Activated naive CD4-positive, alpha-beta T cell treated with anti-CD3 and anti-CD28 coated beads, Interleukin-2, amount 10 ng/mL, durations not matched to agents 7 days and 5 days (primary cell): ENCODE results near the gene SRGAP1.
"Not testable (repeated sequence)": the region's sequence is repeated elsewhere in the genome, so short reads cannot be mapped to it uniquely, and the experiment has no call there.

ENCODE experiments used
- CTCF ChIA-PET: fragments of 350-600 bp; sonication (Branson Sonifier 250); formaldehyde crosslinking; loops from one replicate; lab custom pipeline; 2021; ENCODE audit warnings: antibody characterized with exemption; lab: Charles Lee
- DNase-seq: peaks from one replicate; pipeline ENCODE4 v3.0.0-alpha.2; 2020
- H3K27ac Mint-ChIP-seq: one replicate; pipeline ENCODE4 v1.8.0; 2021; ENCODE audit warnings: mild to moderate bottlenecking, moderate library complexity, mixed read lengths
- H3K27me3 Mint-ChIP-seq: one replicate; pipeline ENCODE4 v1.8.0; 2021; ENCODE audit warnings: mild to moderate bottlenecking, mixed read lengths
- H3K36me3 Mint-ChIP-seq: one replicate; pipeline ENCODE4 v1.8.0; 2021; ENCODE audit warnings: mixed read lengths
- H3K4me1 Mint-ChIP-seq: one replicate; pipeline ENCODE4 v1.8.0; 2021; ENCODE audit warnings: mixed read lengths
- H3K4me3 Mint-ChIP-seq: one replicate; pipeline ENCODE4 v1.8.0; 2021; ENCODE audit warnings: mild to moderate bottlenecking, moderate library complexity, mixed read lengths
- H3K9me3 Mint-ChIP-seq: one replicate; pipeline ENCODE4 v1.8.0; 2021; ENCODE audit warnings: mixed read lengths

SRGAP1 gene

DNA sequence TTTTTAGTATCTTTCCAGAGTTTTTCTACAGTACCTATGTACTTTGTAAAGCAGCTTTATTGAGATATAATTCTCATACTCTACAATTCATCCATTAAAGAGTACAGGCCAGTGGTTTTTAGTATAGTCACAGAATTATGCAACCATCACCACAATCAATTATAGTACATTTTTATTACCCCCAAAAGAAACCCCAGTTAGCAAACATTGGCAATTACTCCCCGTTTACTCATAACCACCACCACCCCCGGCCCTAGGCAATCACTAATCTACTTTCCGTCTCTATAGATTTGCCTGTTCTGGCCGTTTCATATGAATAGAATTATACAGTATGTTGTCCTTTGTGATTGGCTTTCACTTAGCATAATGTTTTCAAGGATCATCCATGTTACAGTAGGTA lies 257.8 kb downstream of the SRGAP1 start:
- DNase-seq, result no peak
- no peak overlapping the region for H3K27ac Mint-ChIP-seq
- H3K4me3 Mint-ChIP-seq, result no peak overlapping the region
- H3K9me3 Mint-ChIP-seq, result no peaks in the 10 kb centered on the region
- H3K4me1 Mint-ChIP-seq, result no peaks in the 10 kb centered on the region
- no peaks in the 10 kb centered on the region for H3K36me3 Mint-ChIP-seq
- CTCF ChIA-PET, result no interaction called here
- H3K27me3 Mint-ChIP-seq, result no peaks in the 10 kb centered on the region

DNA sequence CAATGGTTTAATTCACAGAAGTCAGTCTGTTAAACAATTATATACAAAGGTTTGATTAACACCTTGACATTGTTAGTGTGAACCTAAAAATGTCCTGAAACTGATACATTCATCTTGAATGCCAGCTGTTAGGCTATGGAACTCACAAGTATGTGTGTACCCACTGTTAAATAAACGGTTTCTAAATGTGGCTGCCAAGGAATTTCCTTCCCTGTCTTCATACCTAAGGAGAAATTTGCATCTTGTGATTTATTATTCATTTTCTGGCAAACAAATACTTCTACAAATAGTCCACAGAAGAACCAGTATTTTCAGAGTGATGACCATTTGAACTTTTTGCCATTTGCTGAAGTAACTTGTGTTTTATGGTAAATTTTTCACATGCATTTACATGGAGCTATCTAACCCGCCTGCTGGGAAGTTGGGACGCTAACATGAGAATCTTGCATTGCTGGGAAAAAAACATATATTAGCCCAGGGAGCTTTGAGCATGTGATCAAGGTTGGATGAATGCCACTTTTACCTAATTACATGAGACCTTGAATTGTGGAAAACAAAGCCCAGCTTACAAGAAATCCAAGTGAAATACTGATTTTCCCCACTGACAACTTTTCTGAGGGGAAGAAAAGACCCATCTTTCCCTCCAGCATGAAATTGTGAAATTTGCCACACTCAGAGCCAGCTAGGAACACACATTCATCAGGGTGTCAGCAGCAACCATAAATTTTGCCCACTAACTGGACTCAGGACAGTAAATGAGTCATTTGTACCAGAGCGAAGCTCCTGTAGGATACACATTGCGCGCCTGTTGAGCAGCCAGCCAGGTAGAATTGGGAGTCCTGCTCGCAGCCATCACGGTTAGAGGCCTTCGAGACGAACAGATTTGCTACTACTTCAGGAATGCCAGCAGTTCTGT lies 259.6 kb downstream of the SRGAP1 start:
- no peak overlapping the region for H3K4me3 Mint-ChIP-seq
- no peaks in the 10 kb centered on the region for H3K27me3 Mint-ChIP-seq
- no peaks in the 10 kb centered on the region for H3K36me3 Mint-ChIP-seq
- H3K27ac Mint-ChIP-seq, result no peak overlapping the region
- no peaks in the 10 kb centered on the region for H3K9me3 Mint-ChIP-seq
- no peak for DNase-seq
- H3K4me1 Mint-ChIP-seq, result no peaks in the 10 kb centered on the region
- CTCF ChIA-PET, result no interaction called here

DNA sequence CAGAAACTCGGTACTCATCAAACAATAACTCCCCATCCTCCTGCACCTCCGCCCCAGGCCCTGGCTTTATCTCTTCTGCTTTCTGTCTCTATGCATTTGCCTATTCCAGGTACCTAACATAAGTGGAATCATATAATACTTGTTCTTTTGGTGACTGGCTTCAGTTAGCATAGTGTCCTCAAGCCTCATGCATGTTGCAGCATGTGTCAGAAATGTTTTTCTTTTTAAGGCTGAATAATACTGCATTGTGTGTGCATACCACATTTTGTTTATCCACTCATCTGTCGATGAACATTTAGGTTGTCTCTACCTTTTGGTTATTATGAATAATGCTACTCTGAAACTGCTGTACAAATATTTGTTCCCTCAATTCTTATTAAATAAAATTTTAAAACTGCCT lies 260.5 kb downstream of the SRGAP1 start:
- CTCF ChIA-PET, result no interaction called here
- Mint-ChIP-seq H3K27ac (no peak overlapping the region), H3K4me1 (no peaks in the 10 kb centered on the region), H3K36me3 (no peaks in the 10 kb centered on the region), H3K9me3 (no peaks in the 10 kb centered on the region), H3K4me3 (no peak overlapping the region), H3K27me3 (no peaks in the 10 kb centered on the region)
- no peak for DNase-seq

DNA sequence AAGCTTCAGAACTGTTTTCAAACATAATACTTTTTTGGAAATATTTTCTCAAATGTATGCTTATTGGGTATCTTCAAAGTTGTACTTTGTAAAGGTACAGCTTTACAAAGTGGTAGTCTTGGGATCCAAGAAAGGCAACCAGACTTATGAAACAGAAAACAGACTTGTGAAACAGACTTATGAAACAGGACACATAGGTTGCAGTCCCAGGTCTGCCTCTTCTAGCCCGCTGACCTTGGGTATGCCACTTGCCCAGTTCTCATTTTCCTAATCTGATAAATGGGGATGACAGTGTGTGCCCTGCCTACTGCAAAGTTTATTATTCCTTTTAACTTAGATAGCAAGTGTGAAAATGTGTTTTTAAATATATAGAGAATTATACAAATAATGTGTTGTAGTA lies 263.3 kb downstream of the SRGAP1 start:
- CTCF ChIA-PET, result no interaction called here
- H3K4me3 Mint-ChIP-seq, result no peak overlapping the region
- no peaks in the 10 kb centered on the region for H3K36me3 Mint-ChIP-seq
- no peaks in the 10 kb centered on the region for H3K9me3 Mint-ChIP-seq
- H3K4me1 Mint-ChIP-seq, result no peaks in the 10 kb centered on the region
- H3K27ac Mint-ChIP-seq, result no peak overlapping the region
- H3K27me3 Mint-ChIP-seq, result peaks cover 3% of the 10 kb centered on the region
- DNase-seq, result no peak

DNA sequence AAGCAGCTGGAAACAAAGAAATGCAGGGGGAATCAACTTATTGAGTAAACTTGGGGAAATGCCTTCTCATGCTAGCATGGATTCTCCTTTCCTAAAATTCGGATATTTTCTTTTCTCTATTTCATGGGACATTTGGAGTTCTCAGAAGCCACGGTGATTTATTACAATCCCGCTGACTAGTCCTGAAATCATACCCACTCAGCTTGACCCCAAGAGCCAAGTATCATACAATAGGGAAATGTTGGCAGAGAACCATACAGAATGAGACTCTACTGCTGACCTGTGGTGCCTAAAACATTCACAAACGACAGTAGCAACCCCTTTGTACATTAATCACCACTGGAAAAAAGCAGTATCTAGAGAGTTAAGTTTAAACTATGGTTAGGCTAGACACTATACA lies 265.2 kb downstream of the SRGAP1 start:
- H3K9me3 Mint-ChIP-seq, result no peaks in the 10 kb centered on the region
- CTCF ChIA-PET, result no interaction called here
- no peaks in the 10 kb centered on the region for H3K36me3 Mint-ChIP-seq
- no peaks in the 10 kb centered on the region for H3K4me1 Mint-ChIP-seq
- no peak overlapping the region for H3K4me3 Mint-ChIP-seq
- DNase-seq, result no peak
- peaks cover 3% of the 10 kb centered on the region for H3K27me3 Mint-ChIP-seq
- H3K27ac Mint-ChIP-seq, result no peak overlapping the region

DNA sequence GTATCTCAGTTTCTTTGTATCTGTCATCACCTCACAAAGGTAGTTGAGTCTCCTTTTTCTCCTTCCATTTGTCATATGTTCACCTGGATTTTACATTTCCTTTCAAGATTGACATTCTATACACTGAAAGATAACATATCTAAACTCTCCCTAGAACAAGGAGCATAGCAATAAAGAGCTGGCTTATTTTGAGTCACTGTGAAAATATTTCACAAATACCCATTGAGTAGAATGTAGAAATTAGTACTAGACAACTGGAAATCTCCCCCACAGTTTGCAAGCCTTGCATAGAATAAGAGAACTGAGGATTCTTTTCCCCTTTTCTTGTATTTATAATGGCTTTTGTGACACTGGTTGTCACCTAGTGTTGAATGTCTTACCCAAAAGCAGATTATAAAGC lies 266.4 kb downstream of the SRGAP1 start:
- Mint-ChIP-seq H3K27me3 (peaks cover 3% of the 10 kb centered on the region), H3K36me3 (no peaks in the 10 kb centered on the region), H3K4me1 (no peaks in the 10 kb centered on the region), H3K4me3 (no peak overlapping the region), H3K27ac (no peak overlapping the region), H3K9me3 (no peaks in the 10 kb centered on the region)
- no peak for DNase-seq
- CTCF ChIA-PET, result no interaction called here

DNA sequence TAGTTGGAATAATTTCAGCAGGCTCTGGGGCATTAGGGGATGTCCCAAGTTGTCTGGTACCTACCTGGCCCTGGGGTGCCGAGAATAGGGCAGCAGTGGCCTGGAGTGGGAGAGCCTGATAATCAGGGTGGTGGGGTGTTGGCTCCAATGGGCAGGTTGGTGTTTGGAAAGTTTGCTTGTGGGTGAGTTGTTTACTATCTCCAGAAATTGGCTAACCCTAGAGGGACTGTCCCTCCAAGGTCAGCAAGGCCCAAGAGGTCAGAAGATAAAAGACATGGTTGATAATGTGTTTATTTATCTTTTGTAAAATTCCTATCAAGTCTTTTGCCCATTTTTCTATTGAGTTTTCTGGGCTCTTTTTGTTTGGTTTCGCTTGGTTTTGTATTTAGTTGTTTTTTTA lies 272.5 kb downstream of the SRGAP1 start:
- Mint-ChIP-seq H3K4me3 (no peak overlapping the region), H3K4me1 (no peaks in the 10 kb centered on the region), H3K27me3 (peaks cover 4% of the 10 kb centered on the region), H3K9me3 (no peaks in the 10 kb centered on the region), H3K27ac (no peak overlapping the region), H3K36me3 (no peaks in the 10 kb centered on the region)
- no peak for DNase-seq
- CTCF ChIA-PET, result no interaction called here

DNA sequence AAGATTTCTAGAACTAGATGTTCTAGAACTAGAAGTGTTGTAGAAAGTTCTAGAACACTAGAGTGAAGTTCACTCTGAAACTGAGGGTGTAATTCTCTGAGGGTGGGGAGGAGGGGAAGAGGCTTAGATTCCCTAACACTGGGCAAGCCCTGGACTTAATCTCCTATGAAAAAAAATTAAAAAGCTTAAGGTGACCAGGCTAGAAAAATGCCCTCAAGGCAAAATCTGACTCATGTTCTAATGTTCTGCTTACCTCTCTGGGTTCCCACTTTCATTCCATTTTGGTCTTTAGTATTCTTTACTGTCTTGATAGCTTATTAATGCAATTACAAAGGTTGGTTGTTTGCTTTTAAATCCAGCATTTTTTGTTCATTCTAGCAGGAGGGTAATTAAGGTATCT lies 276.1 kb downstream of the SRGAP1 start:
- H3K27me3 Mint-ChIP-seq, result peaks cover 4% of the 10 kb centered on the region
- no peak for DNase-seq
- H3K4me1 Mint-ChIP-seq, result no peaks in the 10 kb centered on the region
- CTCF ChIA-PET, result no interaction called here
- no peaks in the 10 kb centered on the region for H3K36me3 Mint-ChIP-seq
- H3K4me3 Mint-ChIP-seq, result no peak overlapping the region
- no peaks in the 10 kb centered on the region for H3K9me3 Mint-ChIP-seq
- no peak overlapping the region for H3K27ac Mint-ChIP-seq

DNA sequence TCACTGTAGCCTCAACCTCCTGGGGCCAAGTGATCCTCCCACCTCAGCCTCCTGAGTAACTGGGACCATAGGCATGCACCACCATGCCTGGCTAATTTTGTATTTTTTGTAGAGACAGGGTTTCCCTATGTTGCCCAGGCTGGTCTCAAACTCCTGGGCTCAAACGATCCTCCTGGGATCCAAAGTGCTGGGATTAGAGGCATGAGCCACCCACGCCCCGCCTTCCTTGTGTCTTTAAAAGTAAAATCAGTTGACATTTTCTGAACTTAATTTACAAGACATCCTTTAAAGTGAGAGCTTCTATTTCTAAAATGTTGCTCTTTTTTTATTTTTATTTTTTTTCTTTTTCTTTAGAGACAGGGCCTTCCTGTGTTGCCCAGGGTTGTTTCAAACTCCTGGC lies 276.6 kb downstream of the SRGAP1 start:
- CTCF ChIA-PET, H3K27me3 Mint-ChIP-seq, DNase-seq, H3K4me1 Mint-ChIP-seq, H3K4me3 Mint-ChIP-seq, H3K9me3 Mint-ChIP-seq, H3K27ac Mint-ChIP-seq, H3K36me3 Mint-ChIP-seq: not testable (repeated sequence)

DNA sequence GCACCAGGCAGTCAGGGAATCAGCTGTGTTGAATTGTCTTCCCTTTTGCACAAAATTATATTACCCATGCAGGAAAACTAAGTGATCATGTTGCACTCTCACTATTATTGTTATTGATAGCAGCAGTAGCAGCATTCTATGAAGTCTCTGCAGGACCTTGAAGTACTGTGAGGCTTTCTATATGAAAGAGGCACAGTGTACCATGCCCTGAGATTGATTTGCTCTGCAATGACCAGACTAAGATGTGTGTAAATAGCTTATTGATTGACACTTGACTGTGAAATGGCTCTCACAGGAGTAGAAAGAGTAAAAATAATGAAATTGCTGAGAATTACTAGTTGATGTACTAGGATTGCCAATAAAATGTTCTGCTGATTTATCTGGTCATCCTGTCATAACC lies 277.7 kb downstream of the SRGAP1 start:
- Mint-ChIP-seq H3K27me3 (peaks cover 4% of the 10 kb centered on the region), H3K9me3 (no peaks in the 10 kb centered on the region), H3K4me1 (no peaks in the 10 kb centered on the region), H3K4me3 (no peak overlapping the region), H3K36me3 (no peaks in the 10 kb centered on the region), H3K27ac (no peak overlapping the region)
- CTCF ChIA-PET, result no interaction called here
- DNase-seq, result no peak

DNA sequence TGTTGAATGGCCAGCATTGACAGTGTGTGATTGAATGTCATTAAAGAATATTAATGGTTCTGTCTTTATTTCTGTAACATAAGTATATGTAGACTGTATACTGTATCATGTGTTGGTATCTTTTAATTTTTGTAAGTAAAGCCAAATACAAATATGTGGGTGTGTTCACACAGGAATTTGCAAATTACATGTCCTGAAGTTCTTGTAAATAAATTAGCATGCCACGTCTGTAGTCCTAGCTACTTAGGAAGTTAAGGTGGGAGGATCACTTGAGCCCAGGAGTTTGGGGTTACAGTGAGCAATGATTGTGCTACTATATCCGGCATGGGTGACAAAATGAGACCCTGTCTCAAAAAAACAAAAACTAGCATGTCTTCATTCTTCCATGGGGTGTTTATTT lies 278.5 kb downstream of the SRGAP1 start:
- CTCF ChIA-PET, result no interaction called here
- Mint-ChIP-seq H3K4me1 (no peaks in the 10 kb centered on the region), H3K9me3 (no peaks in the 10 kb centered on the region), H3K4me3 (no peak overlapping the region), H3K27me3 (peaks cover 4% of the 10 kb centered on the region), H3K27ac (no peak overlapping the region), H3K36me3 (no peaks in the 10 kb centered on the region)
- no peak for DNase-seq

DNA sequence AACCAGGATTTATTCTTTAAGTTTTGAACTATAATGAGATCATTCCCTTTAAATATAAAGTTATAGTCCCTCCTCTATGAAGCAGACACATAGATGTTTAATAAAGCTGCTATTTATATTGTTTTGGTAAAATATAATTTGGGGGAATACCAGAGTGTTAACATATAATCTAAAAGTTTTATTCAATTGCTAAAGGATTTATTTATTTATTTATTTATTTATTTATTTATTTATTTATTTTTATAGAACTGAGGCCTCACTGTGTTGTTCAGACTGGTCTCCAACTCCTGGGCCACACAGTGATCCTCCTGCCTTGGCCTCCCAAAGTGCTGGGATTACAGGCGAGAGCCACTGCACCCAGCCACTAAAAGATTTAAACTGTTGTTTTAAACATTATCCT lies 278.9 kb downstream of the SRGAP1 start:
- CTCF ChIA-PET, result no interaction called here
- Mint-ChIP-seq H3K4me1 (no peaks in the 10 kb centered on the region), H3K36me3 (no peaks in the 10 kb centered on the region), H3K9me3 (no peaks in the 10 kb centered on the region), H3K4me3 (no peak overlapping the region), H3K27me3 (peaks cover 4% of the 10 kb centered on the region), H3K27ac (no peak overlapping the region)
- no peak for DNase-seq

DNA sequence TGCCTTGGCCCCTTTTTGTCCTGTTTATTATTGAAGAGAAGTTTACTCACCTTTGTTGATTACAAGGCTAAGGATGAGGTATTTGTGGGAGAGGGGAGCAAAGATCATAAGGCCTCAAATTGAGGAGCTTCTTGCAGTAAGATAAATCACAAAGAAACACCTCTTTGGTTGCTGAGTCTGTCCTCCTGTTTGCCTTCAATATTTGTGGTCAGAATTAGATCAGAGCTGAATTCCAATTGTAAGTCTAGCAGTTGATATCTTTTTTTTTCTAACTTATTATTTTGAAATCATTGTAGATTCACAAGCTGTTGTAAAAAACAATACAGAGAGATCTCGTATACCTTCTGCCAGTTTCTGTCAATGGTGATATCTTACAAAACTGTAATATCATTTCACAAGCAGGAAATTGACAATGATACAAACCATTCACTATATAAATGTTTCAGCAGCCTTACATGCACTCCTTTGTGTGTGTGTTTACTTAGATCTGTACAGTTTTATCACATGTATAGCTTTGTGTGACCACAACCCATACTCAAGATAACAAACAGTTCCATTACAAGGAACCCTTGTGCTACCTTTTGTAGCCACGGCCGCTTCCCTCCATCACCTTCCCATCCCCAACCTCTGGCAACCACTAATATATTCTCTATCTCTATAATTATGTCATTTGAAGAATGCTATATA lies 280.2 kb downstream of the SRGAP1 start:
- no peak overlapping the region for H3K4me3 Mint-ChIP-seq
- CTCF ChIA-PET, result no interaction called here
- DNase-seq, result no peak

DNA sequence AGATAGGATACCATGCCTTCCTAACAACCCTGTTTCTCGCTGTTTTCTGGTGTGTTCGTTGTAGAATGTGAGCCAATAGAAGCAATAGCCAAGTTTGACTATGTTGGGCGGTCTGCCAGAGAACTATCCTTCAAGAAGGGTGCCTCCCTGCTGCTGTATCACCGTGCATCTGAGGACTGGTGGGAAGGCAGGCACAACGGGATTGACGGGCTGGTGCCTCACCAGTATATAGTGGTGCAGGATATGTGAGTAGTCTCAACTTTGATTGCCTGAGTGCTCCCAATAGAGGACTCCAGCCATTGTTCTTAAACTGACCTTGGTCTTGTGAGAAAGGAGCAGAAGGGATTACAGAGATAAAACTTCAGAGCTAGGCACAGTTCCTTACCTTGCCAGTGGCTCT lies 281.4 kb downstream of the SRGAP1 start:
- H3K4me3 Mint-ChIP-seq, result no peak overlapping the region
- peaks cover 4% of the 10 kb centered on the region for H3K27me3 Mint-ChIP-seq
- H3K4me1 Mint-ChIP-seq, result no peaks in the 10 kb centered on the region
- CTCF ChIA-PET, result no interaction called here
- H3K9me3 Mint-ChIP-seq, result no peaks in the 10 kb centered on the region
- DNase-seq, result no peak
- no peaks in the 10 kb centered on the region for H3K36me3 Mint-ChIP-seq
- H3K27ac Mint-ChIP-seq, result no peak overlapping the region

More for the DNA sequence above, 280.2 kb downstream of the SRGAP1 start:
- no peaks in the 10 kb centered on the region for H3K4me1 Mint-ChIP-seq
- H3K36me3 Mint-ChIP-seq, result no peaks in the 10 kb centered on the region
- peaks cover 4% of the 10 kb centered on the region for H3K27me3 Mint-ChIP-seq
- no peaks in the 10 kb centered on the region for H3K9me3 Mint-ChIP-seq
- H3K27ac Mint-ChIP-seq, result no peak overlapping the region

DNA sequence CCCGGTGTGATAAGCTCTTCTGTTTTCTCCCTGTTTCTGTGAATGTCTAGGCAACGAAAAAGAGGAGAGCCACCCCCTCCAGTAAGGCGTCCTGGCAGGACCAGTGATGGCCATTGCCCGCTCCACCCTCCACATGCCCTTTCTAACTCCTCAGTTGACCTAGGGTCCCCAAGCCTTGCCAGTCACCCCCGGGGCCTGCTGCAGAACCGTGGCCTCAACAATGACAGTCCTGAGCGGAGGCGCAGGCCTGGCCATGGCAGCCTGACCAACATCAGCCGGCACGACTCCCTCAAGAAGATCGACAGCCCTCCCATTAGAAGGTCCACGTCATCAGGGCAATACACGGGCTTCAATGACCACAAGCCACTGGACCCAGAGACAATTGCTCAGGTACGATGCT lies 283.3 kb downstream of the SRGAP1 start:
- H3K27ac Mint-ChIP-seq, result no peak overlapping the region
- DNase-seq, result no peak
- H3K4me1 Mint-ChIP-seq, result no peaks in the 10 kb centered on the region
- no peaks in the 10 kb centered on the region for H3K9me3 Mint-ChIP-seq
- CTCF ChIA-PET, result no interaction called here
- H3K27me3 Mint-ChIP-seq, result no peaks in the 10 kb centered on the region
- H3K4me3 Mint-ChIP-seq, result no peak overlapping the region
- no peaks in the 10 kb centered on the region for H3K36me3 Mint-ChIP-seq
